ENCODE data around the gene EPHA2. TPM values are rescaled to one million over a fixed set of nuclear protein-coding genes. Genes with fewer than 3 reads are reported as not detected.

The EPHA2 gene
- total and polyA plus RNA-seq, 4 donors, result 2.9 to 11.1 (median 6.8) TPM

- Histone ChIP-seq H3K9ac (ENCODE audit: low read depth in 1 of 2, low read length in 2 of 2) (no peak overlapping the region), H3K9me3 (ENCODE audit: control insufficient read depth in 4 of 4, low read length in 3 of 4) (no peaks in the 10 kb centered on the region), H3K36me3 (ENCODE audit: control insufficient read depth in 4 of 4, insufficient read depth in 3 of 4, low read depth in 1 of 4, low read length in 3 of 4) (peaks cover 6 to 29% (median 9%) of the 10 kb centered on the region in 4 donors), H3K4me1 (ENCODE audit: control insufficient read depth in 4 of 4, insufficient read depth in 4 of 4, low read length in 3 of 4) (peaks cover 18 to 58% (median 46%) of the 10 kb centered on the region in 4 donors), H3K4me3 (ENCODE audit: low read depth in 1 of 3, low read length in 3 of 3) (no peak overlapping the region), H3K27me3 (ENCODE audit: control insufficient read depth in 4 of 4, insufficient read depth in 4 of 4, low read length in 3 of 4) (no peaks in the 10 kb centered on the region), H3K27ac (ENCODE audit: low read depth in 1 of 2, low read length in 2 of 2) (no peak overlapping the region)
- no peak for DNase-seq (ENCODE audit: low spot score)
- no peak for TF ChIP-seq ATF3 (IDR thresholded peaks at IDR 0.05)
- TF ChIP-seq ZBTB33 (IDR thresholded peaks at IDR 0.05), result no peak
- TF ChIP-seq JUND (IDR thresholded peaks at IDR 0.05), result no peak
- TF ChIP-seq NR2F2 (IDR thresholded peaks at IDR 0.05), result no peak
- TF ChIP-seq EGR1 (IDR thresholded peaks at IDR 0.05; ENCODE audit: low read depth in 2 of 2), result no peak
- TF ChIP-seq TAF1 (conservative IDR thresholded peaks at IDR 0.05), result no peak
- no peak for TF ChIP-seq REST (IDR thresholded peaks at IDR 0.05)
- TF ChIP-seq HNF4G (IDR thresholded peaks at IDR 0.05), result no peak
- TF ChIP-seq HNF4A (conservative IDR thresholded peaks at IDR 0.05), result no peak
- TF ChIP-seq RAD21 (IDR thresholded peaks at IDR 0.05), result no peak
- no peak for TF ChIP-seq MAX (IDR thresholded peaks at IDR 0.05)
- no peak for TF ChIP-seq CTCF (IDR thresholded peaks at IDR 0.05; ENCODE audit: low read depth, low read length, missing input control)
- no peak for TF ChIP-seq GABPA (IDR thresholded peaks at IDR 0.05 in 1 of 2, conservative IDR thresholded peaks at IDR 0.05 in 1 of 2)
- no peak for TF ChIP-seq SP1 (IDR thresholded peaks at IDR 0.05)
- TF ChIP-seq FOXA2 (IDR thresholded peaks at IDR 0.05), result no peak
- no peak for TF ChIP-seq RXRA (IDR thresholded peaks at IDR 0.05)
- TF ChIP-seq FOXA1 (IDR thresholded peaks at IDR 0.05), result no peak
- TF ChIP-seq YY1 (IDR thresholded peaks at IDR 0.05), result no peak
- WGBS, result 93% methylated on average over 7 of the region's 7 CpGs
Observed at GRCh38 chr1:16149146-16149545, 6.7 kb downstream of the EPHA2 start.

All from liver (tissue), 9 donors.